HepG2 (cell line): ENCODE results near the gene GEMIN2. TPM values are rescaled to one million over a fixed set of nuclear protein-coding genes. Genes with fewer than 3 reads are reported as not detected.
A peak's percentile ranks its signal among the peaks of the same experiment; 100 is the strongest.

Experiments used
- CBX2 ChIP-seq, 2 experiments: fragments of 200-600 bp in 1 of 2; sonication (generic); formaldehyde crosslinking in 1 of 2; IDR thresholded peaks; 2 replicates each; pipeline versions ENCODE4 v1.7.0 to v1.8.1; 2018 to 2022; ENCODE audit warnings: low read depth in 2 of 2, low read length in 1 of 2, mild to moderate bottlenecking in 1 of 2, missing genetic modification reagents in 1 of 2
- HNRNPL ChIP-seq: fragments of 200-400 bp; formaldehyde crosslinking; IDR thresholded peaks from 2 replicates; pipeline ENCODE4 v1.6.1; 2017; ENCODE audit warnings: mild to moderate bottlenecking, low read depth, low read length
- MTA3 ChIP-seq: sonication (generic); formaldehyde crosslinking; IDR thresholded peaks from 2 replicates; pipeline ENCODE4 v1.4.0; 2020; ENCODE audit warnings: missing genetic modification reagents
- SNAI1 ChIP-seq: sonication (generic); formaldehyde crosslinking; IDR thresholded peaks from 2 replicates; pipeline ENCODE4 v1.5.0; 2020; ENCODE audit warnings: mild to moderate bottlenecking, missing genetic modification reagents, borderline replicate concordance
- SPEN ChIP-seq: sonication (generic); formaldehyde crosslinking; IDR thresholded peaks from 2 replicates; pipeline ENCODE4 v1.5.1; 2020; ENCODE audit warnings: low read depth, mild to moderate bottlenecking, missing genetic modification reagents
- SYNCRIP ChIP-seq: fragments of 200-400 bp; formaldehyde crosslinking; IDR thresholded peaks from 2 replicates; pipeline ENCODE4 v1.6.1; 2018; ENCODE audit warnings: mild to moderate bottlenecking, low read depth, low read length; ENCODE audit not compliant: insufficient read depth
- ZFY ChIP-seq: sonication (generic); formaldehyde crosslinking; IDR thresholded peaks from 2 replicates; pipeline ENCODE4 v1.4.0; 2020; ENCODE audit warnings: missing genetic modification reagents
- ZIK1 ChIP-seq: sonication (generic); formaldehyde crosslinking; IDR thresholded peaks from 2 replicates; pipeline ENCODE4 v1.5.0; 2020; ENCODE audit warnings: mild to moderate bottlenecking, low read depth, missing genetic modification reagents, borderline replicate concordance
- ZNF335 ChIP-seq: sonication (generic); formaldehyde crosslinking; IDR thresholded peaks from 2 replicates; pipeline ENCODE4 v1.4.0; 2020; ENCODE audit warnings: missing genetic modification reagents
- ZNF383 ChIP-seq: sonication (generic); formaldehyde crosslinking; IDR thresholded peaks from 2 replicates; pipeline ENCODE4 v1.4.0; 2020; ENCODE audit warnings: missing genetic modification reagents, mild to moderate bottlenecking, borderline replicate concordance
- ZNF558 ChIP-seq: sonication (generic); formaldehyde crosslinking; IDR thresholded peaks from 2 replicates; pipeline ENCODE4 v1.9.0; 2022; ENCODE audit warnings: mild to moderate bottlenecking, missing genetic modification reagents, borderline replicate concordance
- ZNF761 ChIP-seq: sonication (generic); formaldehyde crosslinking; conservative IDR thresholded peaks from 2 replicates; pipeline ENCODE4 v1.4.0; 2020; ENCODE audit warnings: mild to moderate bottlenecking, missing genetic modification reagents
- ZNF816 ChIP-seq: sonication (generic); formaldehyde crosslinking; IDR thresholded peaks from 2 replicates; pipeline ENCODE4 v1.8.0; 2022; ENCODE audit warnings: missing genetic modification reagents, mild to moderate bottlenecking, borderline replicate concordance
- polyA plus RNA-seq, 8 experiments: library from polyadenylated mRNA; depleted of rRNA in 3 of 8; stranded (reverse) in 7 of 8; unstranded in 1 of 8; fragments of >200 nt; fragmentation: Illumina TruSeq in 4 of 8; extraction: Trizol in 4 of 8; gene quantifications; 2 replicates each; pipeline versions ENCODE4 v1.2.1 to v1.2.3, GENCODE V29; 2011 to 2016; ENCODE audit warnings: low read depth in 4 of 8, missing spikeins in 1 of 8, mixed read lengths in 1 of 8; ENCODE audit not compliant: insufficient read depth in 1 of 8
- total RNA-seq, 5 experiments: library from RNA; depleted of rRNA; stranded (reverse); fragments of >200 nt; fragmentation: Illumina TruSeq; extraction: Trizol; gene quantifications; 2 replicates each; pipeline ENCODE4 v1.2.3, GENCODE V29; 2016; ENCODE audit warnings: low read depth in 1 of 5
- TF ChIP-seq, protein P1 (sequence below): sonication (generic); formaldehyde crosslinking; IDR thresholded peaks from 2 replicates; pipeline ENCODE4 v1.4.0; 2020; ENCODE audit warnings: mild to moderate bottlenecking, low read depth, missing genetic modification reagents
- TF ChIP-seq, protein P2 (sequence below): sonication (generic); formaldehyde crosslinking; IDR thresholded peaks from 2 replicates; pipeline ENCODE4 v1.9.0; 2021; ENCODE audit warnings: mild to moderate bottlenecking, missing genetic modification reagents
- TF ChIP-seq, protein P3 (sequence below): sonication (generic); formaldehyde crosslinking; IDR thresholded peaks from 2 replicates; pipeline ENCODE4 v1.5.0; 2020; ENCODE audit warnings: mild to moderate bottlenecking, missing genetic modification reagents
- TF ChIP-seq, protein P4 (sequence below): sonication (generic); formaldehyde crosslinking; IDR thresholded peaks from 2 replicates; pipeline ENCODE4 v1.5.0; 2020; ENCODE audit warnings: missing genetic modification reagents, mild to moderate bottlenecking, borderline replicate concordance

The GEMIN2 gene
- total and polyA plus RNA-seq, 2 of the 13 experiments (the other 11 are each of a cell fraction or from before 2014, with no cell fraction given): 54.8 to 110 TPM

DNA sequence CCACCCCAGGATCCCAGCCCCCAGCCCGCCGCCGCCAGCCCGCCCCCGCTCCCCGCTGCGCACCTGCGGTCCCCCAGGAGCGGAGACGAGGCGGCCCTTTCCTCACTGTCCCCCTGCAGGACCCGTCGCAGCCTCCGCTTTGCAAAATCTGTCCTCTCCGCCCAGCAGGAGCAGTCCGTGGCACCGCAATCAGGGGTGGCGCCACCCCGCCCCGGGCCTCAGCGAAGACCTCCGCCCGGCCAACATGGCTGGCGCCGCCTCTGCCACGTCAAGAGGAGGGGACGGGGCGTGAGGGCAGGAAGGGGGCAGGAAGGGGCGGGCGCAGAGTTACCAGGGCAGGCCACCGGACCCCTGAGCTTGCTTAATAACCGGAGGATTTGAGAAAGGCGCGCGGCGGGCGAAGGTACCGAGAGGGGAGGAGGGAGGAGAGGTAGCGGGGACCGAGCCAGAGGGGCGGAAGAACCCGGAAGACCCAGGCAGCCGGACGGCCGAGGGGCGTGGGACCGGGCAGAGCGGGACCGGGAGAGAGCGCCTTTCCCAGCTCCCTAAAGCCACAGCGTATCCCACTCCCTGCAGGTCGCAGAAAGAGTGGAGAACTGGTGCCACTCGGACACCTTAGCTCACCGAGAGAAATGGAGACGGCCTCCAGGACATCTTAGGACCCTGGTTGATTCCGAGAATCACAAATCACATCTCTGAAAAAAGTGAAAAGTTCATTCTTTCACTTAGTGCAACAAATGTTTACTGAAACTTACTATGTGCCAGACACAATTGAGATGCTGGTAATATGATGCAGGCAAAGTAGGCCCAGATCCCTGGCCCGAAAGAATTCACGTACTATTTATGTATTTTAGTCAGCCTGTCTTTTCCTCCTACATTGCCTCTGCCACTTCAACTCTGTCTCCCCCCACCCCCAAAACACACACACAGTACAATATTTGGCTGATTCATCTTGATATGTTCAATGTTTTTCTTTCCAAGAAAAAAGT is 10.9 kb upstream of the GEMIN2 start, which contains the start of gene SEC23A (continued):
- TF ChIP-seq MTA3 (CRISPR knock-in tag) (peak; percentile 80; the same call in 1 of the 2 replicates), SYNCRIP (no peak), CBX2 (IDR thresholded peaks at IDR 0.05; ENCODE audit: low read depth, low read length) (no peak), CBX2 (CRISPR knock-in tag; IDR thresholded peaks at IDR 0.05; ENCODE audit: low read depth) (peak; percentile 100), ZNF558 (peak; percentile 97; the same call in 1 of the 2 replicates), ZNF383 (CRISPR knock-in tag) (peak; percentile 69; the same call in 1 of the 2 replicates), ZNF816 (peak; percentile 99; the same call in 1 of the 2 replicates), ZIK1 (CRISPR knock-in tag) (peak; percentile 99), SPEN (CRISPR knock-in tag) (peak; percentile 97), ZNF761 (CRISPR knock-in tag) (peak; percentile 91), ZFY (CRISPR knock-in tag) (peak; percentile 97), SNAI1 (peak; percentile 99), HNRNPL (peak; percentile 94), ZNF335 (CRISPR knock-in tag) (peak; percentile 96)
- TF ChIP-seq, protein P1, sequence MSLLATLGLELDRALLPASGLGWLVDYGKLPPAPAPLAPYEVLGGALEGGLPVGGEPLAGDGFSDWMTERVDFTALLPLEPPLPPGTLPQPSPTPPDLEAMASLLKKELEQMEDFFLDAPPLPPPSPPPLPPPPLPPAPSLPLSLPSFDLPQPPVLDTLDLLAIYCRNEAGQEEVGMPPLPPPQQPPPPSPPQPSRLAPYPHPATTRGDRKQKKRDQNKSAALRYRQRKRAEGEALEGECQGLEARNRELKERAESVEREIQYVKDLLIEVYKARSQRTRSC (CRISPR knock-in tag): peak; percentile 98
- TF ChIP-seq, protein P2, sequence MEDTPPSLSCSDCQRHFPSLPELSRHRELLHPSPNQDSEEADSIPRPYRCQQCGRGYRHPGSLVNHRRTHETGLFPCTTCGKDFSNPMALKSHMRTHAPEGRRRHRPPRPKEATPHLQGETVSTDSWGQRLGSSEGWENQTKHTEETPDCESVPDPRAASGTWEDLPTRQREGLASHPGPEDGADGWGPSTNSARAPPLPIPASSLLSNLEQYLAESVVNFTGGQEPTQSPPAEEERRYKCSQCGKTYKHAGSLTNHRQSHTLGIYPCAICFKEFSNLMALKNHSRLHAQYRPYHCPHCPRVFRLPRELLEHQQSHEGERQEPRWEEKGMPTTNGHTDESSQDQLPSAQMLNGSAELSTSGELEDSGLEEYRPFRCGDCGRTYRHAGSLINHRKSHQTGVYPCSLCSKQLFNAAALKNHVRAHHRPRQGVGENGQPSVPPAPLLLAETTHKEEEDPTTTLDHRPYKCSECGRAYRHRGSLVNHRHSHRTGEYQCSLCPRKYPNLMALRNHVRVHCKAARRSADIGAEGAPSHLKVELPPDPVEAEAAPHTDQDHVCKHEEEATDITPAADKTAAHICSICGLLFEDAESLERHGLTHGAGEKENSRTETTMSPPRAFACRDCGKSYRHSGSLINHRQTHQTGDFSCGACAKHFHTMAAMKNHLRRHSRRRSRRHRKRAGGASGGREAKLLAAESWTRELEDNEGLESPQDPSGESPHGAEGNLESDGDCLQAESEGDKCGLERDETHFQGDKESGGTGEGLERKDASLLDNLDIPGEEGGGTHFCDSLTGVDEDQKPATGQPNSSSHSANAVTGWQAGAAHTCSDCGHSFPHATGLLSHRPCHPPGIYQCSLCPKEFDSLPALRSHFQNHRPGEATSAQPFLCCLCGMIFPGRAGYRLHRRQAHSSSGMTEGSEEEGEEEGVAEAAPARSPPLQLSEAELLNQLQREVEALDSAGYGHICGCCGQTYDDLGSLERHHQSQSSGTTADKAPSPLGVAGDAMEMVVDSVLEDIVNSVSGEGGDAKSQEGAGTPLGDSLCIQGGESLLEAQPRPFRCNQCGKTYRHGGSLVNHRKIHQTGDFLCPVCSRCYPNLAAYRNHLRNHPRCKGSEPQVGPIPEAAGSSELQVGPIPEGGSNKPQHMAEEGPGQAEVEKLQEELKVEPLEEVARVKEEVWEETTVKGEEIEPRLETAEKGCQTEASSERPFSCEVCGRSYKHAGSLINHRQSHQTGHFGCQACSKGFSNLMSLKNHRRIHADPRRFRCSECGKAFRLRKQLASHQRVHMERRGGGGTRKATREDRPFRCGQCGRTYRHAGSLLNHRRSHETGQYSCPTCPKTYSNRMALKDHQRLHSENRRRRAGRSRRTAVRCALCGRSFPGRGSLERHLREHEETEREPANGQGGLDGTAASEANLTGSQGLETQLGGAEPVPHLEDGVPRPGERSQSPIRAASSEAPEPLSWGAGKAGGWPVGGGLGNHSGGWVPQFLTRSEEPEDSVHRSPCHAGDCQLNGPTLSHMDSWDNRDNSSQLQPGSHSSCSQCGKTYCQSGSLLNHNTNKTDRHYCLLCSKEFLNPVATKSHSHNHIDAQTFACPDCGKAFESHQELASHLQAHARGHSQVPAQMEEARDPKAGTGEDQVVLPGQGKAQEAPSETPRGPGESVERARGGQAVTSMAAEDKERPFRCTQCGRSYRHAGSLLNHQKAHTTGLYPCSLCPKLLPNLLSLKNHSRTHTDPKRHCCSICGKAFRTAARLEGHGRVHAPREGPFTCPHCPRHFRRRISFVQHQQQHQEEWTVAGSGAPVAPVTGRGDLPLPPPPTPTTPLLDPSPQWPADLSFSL (CRISPR knock-in tag): no peak
- TF ChIP-seq, protein P3, sequence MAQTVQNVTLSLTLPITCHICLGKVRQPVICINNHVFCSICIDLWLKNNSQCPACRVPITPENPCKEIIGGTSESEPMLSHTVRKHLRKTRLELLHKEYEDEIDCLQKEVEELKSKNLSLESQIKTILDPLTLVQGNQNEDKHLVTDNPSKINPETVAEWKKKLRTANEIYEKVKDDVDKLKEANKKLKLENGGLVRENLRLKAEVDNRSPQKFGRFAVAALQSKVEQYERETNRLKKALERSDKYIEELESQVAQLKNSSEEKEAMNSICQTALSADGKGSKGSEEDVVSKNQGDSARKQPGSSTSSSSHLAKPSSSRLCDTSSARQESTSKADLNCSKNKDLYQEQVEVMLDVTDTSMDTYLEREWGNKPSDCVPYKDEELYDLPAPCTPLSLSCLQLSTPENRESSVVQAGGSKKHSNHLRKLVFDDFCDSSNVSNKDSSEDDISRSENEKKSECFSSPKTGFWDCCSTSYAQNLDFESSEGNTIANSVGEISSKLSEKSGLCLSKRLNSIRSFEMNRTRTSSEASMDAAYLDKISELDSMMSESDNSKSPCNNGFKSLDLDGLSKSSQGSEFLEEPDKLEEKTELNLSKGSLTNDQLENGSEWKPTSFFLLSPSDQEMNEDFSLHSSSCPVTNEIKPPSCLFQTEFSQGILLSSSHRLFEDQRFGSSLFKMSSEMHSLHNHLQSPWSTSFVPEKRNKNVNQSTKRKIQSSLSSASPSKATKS (CRISPR knock-in tag): peak; percentile 87; the same call in 1 of the 2 replicates
- TF ChIP-seq, protein P4, sequence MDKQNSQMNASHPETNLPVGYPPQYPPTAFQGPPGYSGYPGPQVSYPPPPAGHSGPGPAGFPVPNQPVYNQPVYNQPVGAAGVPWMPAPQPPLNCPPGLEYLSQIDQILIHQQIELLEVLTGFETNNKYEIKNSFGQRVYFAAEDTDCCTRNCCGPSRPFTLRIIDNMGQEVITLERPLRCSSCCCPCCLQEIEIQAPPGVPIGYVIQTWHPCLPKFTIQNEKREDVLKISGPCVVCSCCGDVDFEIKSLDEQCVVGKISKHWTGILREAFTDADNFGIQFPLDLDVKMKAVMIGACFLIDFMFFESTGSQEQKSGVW (CRISPR knock-in tag): no peak; the same call in 1 of the 2 replicates
